GM21529 (cell line): ENCODE data around the gene ZNF445.
"Not testable (repeated sequence)": the region's sequence is repeated elsewhere in the genome, so short reads cannot be mapped to it uniquely, and the experiment has no call there.

Source experiments
- ATAC-seq: cut with Tn5 transposase; IDR thresholded peaks from one replicate; pipeline ENCODE4 v1.9.1; 2021; ENCODE audit not compliant: unreplicated experiment

The ZNF445 gene

DNA sequence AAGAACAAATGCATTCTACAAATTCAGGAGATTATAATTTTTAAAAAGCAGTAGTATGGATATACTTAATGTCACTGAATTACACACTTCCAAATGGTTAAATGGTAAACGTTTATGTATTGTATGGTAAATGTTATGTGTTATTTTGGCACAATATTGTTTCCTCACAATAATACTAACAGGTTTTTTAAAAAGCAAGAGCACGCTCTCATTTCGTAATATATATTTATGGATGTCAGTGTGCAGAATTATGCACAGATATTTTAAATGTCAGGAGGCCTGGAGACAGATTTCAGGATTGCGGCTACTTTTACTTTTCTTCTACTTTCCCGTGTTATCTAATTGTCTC is 533 bp downstream of the ZNF445 start:
- ATAC-seq, result no peak

DNA sequence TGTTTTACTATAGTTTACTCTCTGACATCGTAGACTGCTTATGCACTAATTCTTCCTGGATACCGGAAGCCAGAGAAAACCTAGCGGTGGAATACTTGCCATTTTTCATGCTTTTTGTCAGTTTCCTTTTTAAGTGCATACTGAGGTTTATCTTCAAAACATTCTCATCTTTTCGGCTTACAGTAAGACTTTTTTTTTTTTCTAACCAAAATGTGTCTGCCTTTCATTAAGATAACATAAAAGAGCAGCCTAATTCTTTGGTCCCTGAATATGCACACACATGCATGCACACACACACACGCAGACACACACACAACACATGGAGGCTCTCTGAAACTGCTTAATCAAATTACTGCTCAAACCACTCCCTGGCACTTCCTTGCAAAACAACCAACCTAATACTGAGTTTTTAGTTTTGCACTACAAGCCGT is 1.3 kb downstream of the ZNF445 start:
- no peak for ATAC-seq

DNA sequence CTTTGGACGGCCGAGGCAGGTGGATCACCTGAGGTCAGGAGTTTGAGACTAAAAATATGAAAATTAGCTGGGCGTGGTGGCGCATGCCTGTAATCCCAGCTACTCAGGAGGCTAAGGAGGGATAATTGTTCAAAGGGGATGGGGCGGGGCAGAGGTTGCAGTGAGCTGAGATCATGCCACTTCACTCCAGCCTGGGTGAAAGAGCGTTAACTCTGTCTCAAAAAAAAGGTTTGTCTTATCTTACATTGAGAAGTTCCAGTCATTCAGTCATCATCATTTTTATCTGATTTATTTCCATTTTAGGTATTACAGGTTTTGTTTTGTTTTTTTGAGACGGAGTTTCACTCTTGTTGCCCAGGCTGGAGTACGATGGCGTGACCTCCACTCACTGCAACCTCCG is 2.6 kb downstream of the ZNF445 start:
- not testable (repeated sequence) for ATAC-seq

DNA sequence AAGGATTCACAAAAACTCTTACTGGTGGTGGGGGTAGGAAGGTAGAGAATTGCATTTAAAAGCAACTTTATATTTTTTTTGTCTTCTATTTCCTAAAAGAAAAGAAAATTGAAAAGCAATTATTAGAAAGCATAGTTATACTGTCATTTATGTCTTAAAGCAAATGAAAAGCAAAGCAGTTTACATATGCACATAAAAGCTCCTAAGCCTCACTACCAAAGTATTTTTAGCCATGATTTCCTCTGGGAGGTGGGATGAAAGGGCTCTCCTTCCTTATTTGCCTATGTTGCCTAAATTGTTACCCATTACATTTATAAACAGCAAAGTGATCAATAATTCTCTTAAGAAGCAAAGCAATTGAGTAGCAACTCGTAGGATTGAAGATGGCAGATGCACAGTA is 7.0 kb downstream of the ZNF445 start:
- ATAC-seq, result no peak

DNA sequence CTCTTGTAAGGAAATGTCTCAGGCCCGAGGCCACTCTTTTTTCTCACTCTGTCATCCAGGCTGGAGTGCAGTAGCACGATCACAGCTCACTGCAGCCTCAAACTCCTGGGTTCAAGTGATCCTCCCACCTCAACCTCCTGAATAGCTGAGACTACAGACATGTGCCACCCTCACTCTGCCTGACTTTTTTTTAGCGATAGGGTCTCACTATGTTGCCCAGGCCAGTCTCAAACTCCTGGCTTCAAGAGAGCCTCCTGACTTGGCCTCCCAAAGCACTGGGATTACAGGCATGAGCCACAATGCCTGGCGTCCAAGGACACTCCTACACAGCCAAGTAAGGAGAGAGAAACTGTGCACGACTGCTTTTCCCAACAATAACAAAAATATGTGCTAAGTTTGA is 7.6 kb downstream of the ZNF445 start:
- ATAC-seq, result no peak

DNA sequence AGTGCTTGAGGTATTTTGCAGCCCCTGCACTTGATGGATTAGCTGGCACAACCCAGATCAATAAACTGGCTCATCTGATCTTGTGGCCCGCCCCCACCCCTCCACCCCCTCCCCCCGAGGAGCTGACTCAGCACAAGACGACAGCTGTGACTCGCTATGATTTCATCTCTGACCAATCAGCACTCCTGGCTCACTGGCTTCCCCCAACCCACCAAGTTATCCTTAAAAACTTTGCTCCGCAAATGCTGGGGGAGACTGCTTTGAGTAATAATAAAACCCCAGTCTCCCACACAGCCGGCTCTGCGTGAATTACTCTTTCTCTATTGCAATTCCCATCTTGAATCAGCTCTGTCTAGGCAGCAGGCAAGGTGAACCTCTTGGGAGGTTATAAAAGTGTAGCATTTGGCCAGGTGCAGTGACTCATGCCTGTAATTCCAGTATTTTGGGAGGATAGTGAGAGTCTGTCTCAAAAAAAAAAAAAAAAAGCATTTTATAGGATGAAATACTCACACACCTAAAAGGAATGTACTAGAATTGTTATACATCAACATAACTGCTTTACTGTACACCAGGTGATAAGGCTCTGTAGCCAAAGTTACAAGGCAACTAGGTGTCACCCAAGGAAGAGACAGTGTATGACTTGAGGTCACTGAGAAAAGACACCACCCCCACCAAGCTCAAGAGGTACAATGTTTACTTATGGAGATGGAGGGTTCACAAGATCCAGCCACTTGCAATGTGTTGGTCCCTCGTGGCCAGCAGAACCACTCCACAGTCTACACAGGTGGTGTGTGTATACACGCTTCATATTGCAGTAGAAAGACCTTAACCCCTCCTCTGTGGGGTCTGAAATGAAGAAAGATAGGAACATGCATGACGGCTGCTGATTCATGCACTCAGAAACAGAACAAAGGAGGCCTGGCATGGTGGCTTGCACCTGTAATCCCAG is 8.6 kb downstream of the ZNF445 start:
- ATAC-seq, result no peak

DNA sequence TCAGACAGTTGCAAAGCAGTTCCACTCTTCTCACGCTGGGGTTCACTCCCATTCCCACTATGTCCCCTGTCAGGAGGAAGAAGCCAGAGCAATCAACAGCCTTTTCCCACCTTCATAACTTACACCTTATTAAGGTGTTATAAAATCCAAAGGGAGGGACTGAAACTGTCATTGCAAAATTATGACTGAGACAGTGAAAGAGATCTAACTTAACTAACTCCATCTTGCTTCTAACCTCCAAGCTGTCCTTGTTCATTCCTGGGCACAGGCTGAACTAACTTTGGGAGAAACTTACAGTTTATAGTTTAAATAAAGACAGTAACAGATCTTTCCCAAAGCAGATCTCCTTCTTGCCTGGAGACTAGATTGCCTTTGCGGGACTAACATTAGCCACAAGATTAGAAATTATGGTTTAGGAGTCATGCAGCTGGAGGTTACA is 9.4 kb downstream of the ZNF445 start:
- ATAC-seq, result not testable (repeated sequence)

DNA sequence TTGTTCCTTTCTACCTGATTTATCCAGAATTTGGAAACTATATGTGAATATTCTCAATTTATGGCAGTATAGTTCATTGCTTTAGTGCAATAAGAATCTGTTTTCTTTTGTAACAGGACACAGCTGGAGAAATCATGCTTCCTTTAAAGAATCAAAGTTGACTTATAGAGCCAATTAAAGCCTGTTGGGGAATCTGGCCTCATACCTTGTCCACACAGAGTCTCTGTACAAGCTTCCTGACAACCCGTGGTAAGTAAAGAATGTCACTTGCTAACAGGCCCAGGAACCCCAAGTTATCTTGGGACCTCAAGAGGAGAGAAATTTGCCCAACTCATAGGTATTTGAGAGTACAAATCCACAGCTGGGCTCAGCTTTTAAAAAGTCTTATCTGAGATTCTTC is 10.2 kb downstream of the ZNF445 start:
- no peak for ATAC-seq

DNA sequence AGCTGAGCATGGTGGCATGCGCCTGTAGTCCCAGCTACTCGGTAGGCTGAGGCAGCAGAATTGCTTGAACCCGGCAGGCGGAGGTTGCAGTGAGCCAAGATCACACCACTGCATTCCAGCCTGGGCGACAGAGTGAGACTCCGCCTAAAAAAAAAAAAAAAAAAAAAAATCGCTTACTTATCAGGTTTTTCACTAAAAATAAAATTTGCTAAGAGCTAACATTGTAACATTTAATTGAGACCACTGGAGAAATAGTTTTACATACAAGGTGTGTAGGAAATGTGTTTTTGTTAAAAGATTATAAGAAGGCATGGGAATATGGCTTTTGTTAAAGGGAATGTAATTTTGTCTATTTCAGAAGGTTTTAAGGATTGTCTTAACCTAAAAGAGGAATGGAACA is 12.6 kb downstream of the ZNF445 start:
- not testable (repeated sequence) for ATAC-seq

DNA sequence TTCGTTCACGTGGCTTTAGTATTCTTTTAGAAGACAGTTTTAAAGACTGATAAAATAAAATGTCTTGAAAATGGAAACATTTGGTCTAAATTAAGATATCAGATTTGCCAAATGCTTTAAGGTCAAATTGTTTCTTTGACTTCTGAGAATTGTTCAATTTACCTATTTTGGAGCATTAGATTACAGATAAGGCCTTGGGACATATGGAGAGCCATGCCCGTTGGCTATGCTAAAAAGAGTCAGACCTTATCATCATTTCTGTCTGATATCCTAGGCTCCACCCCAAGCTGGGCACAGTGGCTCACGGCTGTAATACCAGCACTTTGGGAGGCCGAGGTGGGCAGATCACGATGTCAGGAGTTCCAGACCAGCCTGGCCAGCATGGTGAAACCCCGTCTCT is 13.0 kb downstream of the ZNF445 start:
- no peak for ATAC-seq

DNA sequence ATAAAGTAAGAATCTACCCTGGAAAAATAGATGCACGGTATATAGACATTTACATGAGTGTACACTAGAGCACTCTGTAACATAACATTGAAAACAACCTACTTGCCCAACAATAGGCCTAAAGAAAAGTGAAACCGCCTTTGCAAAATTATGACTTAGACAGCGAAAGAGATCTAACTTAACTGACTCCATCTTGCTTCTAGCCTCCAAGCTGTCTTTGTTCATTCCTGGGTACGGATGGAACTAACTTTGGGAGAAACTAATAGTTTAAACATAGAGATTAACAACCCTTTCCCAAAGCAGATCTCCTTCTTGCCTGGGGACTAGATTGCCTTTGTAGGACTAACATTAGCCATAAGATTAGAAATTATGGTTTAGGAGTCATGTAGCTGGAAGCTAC is 17.4 kb downstream of the ZNF445 start:
- not testable (repeated sequence) for ATAC-seq

DNA sequence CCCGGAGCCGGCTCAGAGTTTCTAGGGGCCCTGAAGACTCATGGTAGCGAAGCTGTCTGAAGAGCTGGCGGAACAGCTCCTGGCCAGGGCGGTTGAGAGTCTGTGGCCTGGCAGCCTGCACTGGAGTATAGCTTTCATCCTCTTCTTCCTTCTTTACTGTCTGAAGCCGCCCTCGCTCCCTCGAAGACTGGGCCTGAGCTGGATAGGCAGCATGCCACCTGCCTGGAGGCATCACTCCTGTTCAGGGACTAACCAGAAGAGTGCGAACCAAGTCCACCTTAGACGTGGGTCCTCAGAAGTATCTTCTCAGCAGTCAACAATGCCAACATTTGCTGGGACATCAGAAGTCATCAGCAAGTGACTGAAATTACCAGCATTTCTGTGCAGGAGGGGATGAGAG is 22.2 kb downstream of the ZNF445 start:
- ATAC-seq, result no peak

DNA sequence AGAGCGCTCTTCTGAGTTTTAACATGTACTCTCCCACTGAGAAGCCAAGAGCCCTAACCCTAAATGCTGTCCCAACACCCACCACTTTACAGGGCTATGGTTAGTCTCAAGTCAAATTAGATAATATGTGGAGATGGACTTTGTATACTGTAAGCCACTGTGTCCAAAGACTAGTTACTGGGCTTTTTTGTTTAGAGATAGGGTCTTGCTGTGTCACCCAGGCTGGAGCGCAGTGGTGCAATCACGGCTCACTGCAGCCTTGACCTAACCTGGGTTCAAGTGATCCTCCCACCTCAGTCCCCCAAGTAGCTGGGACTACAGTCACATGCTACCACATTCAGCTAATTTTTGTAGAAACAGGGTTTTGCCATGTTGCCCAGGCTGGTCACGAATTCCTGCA is 23.2 kb downstream of the ZNF445 start:
- no peak for ATAC-seq

DNA sequence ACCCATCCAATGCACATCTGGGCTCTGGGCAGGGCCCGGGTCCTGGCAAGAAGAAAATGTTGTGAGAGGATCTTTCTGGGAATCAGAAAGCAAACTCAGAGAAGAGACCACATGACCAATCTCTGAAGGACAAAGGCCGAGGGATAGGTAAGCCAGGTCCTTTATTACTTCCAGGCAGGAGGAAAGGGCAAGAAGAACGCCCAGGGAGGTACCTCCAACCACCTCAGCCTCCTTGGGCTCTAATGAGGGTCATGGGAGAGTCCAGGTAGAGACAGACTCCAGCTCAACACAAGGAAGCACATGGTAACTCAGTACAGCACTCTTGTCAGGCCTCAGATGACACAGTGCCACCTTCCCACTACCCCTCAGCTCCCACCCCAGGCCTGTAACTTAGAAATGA is 26.0 kb downstream of the ZNF445 start:
- no peak for ATAC-seq

DNA sequence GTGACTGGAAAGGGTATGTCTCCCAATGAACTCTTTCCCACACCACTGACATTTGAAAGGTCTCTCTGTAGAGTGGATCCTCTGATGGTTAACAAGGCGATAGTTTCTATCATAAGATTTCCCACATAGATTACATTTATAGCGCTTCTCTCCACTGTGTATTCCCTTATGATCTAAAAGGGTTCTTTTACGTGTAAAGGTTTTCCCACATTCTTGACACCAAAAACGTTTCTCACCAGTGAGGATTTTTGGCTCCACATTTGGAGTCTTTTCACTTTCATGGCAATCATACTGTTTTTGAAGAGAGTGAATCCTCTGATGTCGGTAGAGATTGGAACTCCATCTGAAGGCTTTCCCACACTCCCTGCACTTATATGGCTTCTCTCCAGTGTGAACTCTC is 30.5 kb downstream of the ZNF445 start:
- ATAC-seq, result no peak

DNA sequence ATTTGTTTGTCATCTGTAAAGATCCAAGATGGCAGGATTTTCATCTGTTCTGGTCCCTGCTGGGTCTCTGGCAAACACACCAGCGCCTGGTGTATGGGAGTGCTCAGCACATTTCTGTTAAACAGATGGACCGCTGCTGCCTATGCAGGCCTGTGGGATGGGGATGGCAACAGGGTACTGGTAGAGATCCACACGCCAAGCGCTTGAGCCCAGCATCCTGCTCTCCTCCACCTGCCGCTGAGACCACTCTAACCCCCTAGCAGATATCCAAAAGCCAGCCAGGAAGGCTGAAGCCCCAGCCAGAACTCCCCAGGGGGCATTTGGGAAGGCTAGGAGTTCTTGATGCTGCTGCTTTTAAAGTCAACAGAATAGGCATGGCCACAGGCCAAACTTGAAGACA is 31.7 kb downstream of the ZNF445 start:
- ATAC-seq, result no peak

DNA sequence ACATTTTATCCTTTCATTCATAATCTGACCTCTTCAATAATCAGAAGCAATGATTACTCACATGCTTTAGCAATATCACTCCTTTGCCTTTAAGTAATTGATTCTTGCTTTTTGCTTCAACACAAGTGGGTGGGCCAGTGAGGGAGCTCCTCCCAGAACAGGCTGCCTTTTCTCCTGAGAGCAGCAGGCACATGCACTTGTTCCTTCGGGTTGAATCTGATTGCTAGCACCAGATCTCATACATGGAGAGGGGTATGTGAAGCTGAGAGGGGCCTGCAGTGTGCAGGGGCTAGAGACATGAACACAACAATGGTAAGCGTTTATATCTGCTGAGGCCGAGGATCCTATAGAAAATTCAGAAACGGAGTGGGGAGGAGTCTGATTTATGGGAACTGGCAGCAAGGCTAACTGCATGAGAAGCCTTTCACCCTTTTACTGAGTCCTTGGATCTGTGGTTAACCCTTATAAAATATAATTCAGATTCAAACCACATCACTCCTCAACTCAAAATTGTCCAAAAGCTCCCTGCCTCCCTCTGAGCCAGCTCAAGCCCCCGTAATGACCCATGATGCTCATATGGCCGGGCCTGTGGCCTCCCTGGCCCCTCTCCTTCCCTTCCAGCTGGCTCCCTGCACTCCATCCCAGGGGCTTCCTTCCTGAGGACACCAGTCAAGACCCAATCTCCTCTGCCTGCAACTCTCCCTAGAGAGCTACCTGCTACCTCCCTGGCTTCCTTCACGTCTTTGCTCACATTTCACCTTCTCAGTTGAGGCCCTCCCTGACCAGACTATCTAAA is 32.4 kb downstream of the ZNF445 start:
- ATAC-seq, result no peak

DNA sequence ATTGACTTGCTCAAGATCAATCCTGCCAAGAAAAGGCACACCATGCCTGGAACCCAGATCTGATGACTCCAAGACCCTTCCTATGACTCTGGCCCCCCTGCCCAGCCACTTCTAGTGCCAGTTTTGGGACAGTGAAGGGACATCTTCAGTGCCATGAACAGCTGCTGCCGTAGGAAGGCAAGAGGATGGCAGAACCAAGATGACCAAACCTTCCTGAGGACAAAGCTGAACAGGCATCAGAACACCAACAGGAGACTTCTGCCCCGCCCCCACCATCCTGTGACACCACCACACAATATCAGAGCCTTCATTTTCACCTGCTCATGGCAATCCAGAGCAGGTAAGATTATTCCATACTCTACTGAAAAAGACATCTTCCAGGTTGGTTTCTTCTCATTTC is 33.0 kb downstream of the ZNF445 start:
- ATAC-seq, result no peak

DNA sequence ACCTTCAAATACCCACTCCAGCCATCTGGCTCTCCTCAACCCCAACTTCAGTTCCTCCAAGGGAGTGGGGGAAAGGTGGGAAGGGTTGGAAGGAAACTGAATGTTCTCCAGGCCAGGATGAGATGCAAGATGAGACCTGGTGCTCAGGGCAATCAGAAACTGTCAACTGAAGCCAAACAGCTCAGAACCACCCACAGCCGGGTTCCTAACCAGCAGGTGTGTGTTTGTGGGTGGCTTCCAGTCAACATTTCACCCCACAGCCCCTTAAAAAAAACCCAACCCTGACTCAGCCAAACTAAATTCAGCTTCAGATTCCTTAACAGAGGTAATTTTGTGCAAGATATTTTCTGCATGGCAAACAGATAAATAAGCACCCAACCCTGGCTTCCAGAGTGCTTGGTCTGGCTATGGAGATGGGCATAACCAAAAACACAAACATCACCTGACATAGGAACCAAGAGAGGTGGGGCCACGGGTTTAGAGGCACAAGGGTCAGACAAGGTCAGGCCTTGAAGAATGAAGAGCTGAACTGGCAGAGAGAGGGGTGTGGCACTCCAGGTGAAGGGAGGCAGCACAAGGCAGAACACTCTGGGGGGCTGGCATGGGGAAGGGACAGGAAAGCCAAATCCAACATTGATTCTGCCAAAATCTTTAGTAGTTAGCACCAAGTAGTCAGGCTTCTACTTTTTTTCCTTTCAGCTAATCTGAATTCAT is 34.7 kb downstream of the ZNF445 start:
- no peak for ATAC-seq

DNA sequence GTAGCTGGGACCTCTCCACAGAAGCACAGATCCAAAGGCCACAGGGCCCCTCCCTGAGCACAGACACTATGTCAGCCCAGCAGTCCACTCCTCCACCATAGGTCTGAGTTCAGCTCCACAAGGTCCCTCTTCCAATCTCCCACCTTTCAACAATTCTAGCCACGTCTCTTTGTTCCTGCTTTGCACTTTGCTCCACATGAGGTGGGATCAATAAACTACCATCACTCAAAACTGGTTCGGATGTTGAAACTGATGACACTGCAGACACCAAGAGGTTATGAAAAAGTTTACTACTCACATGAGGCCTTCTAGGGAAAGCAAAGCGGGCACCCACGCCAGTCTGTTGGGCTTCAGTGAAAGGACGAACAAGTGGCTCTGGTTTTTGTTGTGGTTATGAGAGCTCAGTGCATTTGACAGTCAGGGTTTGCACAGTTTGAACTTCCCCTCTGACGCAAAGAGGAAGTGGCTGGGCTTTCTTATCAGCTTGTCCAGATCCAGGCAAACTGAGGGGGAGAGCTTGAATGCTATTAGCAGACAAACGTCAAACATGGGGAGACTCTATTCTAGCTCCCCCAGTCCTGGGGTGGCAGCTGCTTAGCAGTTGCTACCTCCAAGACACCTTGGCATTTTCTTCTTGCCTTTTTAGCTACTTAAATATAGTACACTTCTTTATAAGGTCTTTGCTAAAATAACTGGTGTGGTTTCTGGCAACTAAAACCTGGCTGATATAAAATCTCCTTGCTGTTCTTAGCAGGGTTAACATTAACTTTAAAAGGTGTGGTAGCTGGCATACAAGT is 37.8 kb downstream of the ZNF445 start:
- peak; percentile 97 for ATAC-seq

DNA sequence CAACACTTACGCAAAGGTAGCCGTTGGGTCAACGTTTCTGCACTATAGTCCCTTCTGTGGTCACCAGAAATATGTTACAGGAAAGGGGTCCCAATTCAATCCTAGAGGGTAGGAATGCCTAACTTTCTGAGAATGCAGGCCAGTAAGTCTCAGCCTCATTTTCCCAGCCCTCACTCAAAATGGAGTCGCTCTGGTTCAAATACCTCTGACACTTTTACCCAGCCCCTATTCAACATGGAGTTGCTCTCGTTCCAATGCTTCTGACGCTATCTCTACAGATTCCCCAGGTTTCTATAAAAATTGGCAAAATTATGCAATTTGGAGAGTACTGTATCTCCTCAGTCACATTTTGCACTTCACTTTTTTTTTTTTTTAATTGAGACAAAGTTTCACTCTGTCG is 39.7 kb downstream of the ZNF445 start:
- ATAC-seq, result no peak
